22Rv1 (cell line): ENCODE results near the gene PKNOX2.

Experiments used
- H3K27ac ChIP-seq: fragments of 450-650 bp; 2 replicates; pipeline ENCODE4 v1.5.1; 2017
- CTCF ChIP-seq: fragments of 450-650 bp; IDR thresholded peaks from 2 replicates; pipeline ENCODE4 v1.5.1; 2017; ENCODE audit warnings: mild to moderate bottlenecking
- ZFX ChIP-seq: fragments of 450-650 bp; IDR thresholded peaks from 2 replicates; pipeline ENCODE4 v1.6.1; 2017; ENCODE audit warnings: antibody characterized with exemption, borderline replicate concordance

PKNOX2 gene

GRCh38 chr11:125360066-125360465 lies 195.5 kb downstream of the PKNOX2 start:
- TF ChIP-seq ZFX (no peak), CTCF (no peak)

GRCh38 chr11:125364121-125364826 lies 199.7 kb downstream of the PKNOX2 start:
- no peak for TF ChIP-seq ZFX
- no peak for TF ChIP-seq CTCF
- no peak overlapping the region for H3K27ac ChIP-seq

More at GRCh38 chr11:125360066-125360465, 195.5 kb downstream of the PKNOX2 start:
- H3K27ac ChIP-seq, result no peak overlapping the region

- TF ChIP-seq CTCF (no peak), ZFX (no peak)
- no peak overlapping the region for H3K27ac ChIP-seq
Observed at GRCh38 chr11:125365196-125365931, 200.8 kb downstream of the PKNOX2 start.

- no peak for TF ChIP-seq CTCF
- TF ChIP-seq ZFX, result no peak
- H3K27ac ChIP-seq, result no peak overlapping the region
Observed at GRCh38 chr11:125367710-125368109, 203.2 kb downstream of the PKNOX2 start.

- TF ChIP-seq CTCF, result no peak
- no peak for TF ChIP-seq ZFX
- no peak overlapping the region for H3K27ac ChIP-seq
Observed at GRCh38 chr11:125368757-125369156, 204.2 kb downstream of the PKNOX2 start.

- no peak overlapping the region for H3K27ac ChIP-seq
- TF ChIP-seq ZFX, result no peak
- no peak for TF ChIP-seq CTCF
Observed at GRCh38 chr11:125369808-125370207, 205.3 kb downstream of the PKNOX2 start.
